Pulmonary artery endothelial cell (primary cell): Measurements from ENCODE around the gene KCNA5. TPM values are rescaled to one million over a fixed set of nuclear protein-coding genes. Genes with fewer than 3 reads are reported as not detected.

Experiments used
- total RNA-seq: library from RNA; depleted of rRNA; stranded (reverse); fragments of >200 nt; gene quantifications from 2 replicates; pipeline ENCODE4 v1.2.3, GENCODE V29; 2014

KCNA5 gene
- total RNA-seq, 1 donor from 2014 or later, result not detected

Other genes with a start within 250 kb of the KCNA5 start
- not detected in 2 replicates for gene KCNA1, start 134.0 kb upstream of the KCNA5 start, total RNA-seq